Left lung (tissue), 14 donors: ENCODE measurements around the gene KITLG. TPM values are rescaled to one million over a fixed set of nuclear protein-coding genes. Genes with fewer than 3 reads are reported as not detected.
"Not testable (repeated sequence)": the region's sequence is repeated elsewhere in the genome, so short reads cannot be mapped to it uniquely, and the experiment has no call there.

Experiments
- ATAC-seq: fragments of 200-7000 bp; cut with Tn5 transposase; one replicate; pipeline ENCODE4 v1.9.1; 2020; ENCODE audit warnings: moderate library complexity
- DNase-seq, 4 donors: peaks; one replicate each; pipeline ENCODE4 v3.0.0-alpha.2; 2013 to 2020
- H3K27ac ChIP-seq, 2 donors: fragments of 200-600 bp; sonication (generic) in 1 of 2; one replicate each; pipeline versions ENCODE4 v1.5.0 to v1.8.0; 2020 to 2021
- H3K27me3 ChIP-seq, 2 donors: fragments of 200-600 bp; sonication (generic) in 1 of 2; one replicate each; pipeline versions ENCODE4 v1.5.0 to v1.8.0; 2020 to 2021
- H3K36me3 ChIP-seq, 2 donors: fragments of 200-600 bp; sonication (generic) in 1 of 2; one replicate each; pipeline versions ENCODE4 v1.5.0 to v1.8.0; 2020 to 2021
- H3K4me1 ChIP-seq, 2 donors: fragments of 200-600 bp; one replicate each; pipeline ENCODE4 v1.8.0; 2021
- H3K4me3 ChIP-seq, 2 donors: fragments of 200-600 bp; sonication (generic) in 1 of 2; one replicate each; pipeline versions ENCODE4 v1.5.0 to v1.8.0; 2020 to 2021; ENCODE audit warnings: mild to moderate bottlenecking in 1 of 2
- H3K9me3 ChIP-seq, 2 donors: fragments of 200-600 bp; sonication (generic) in 1 of 2; one replicate each; pipeline versions ENCODE4 v1.5.0 to v1.8.0; 2020 to 2021
- CTCF ChIP-seq, 2 donors: fragments of 200-600 bp; sonication (generic) in 1 of 2; IDR thresholded peaks; one replicate each; pipeline versions ENCODE4 v1.5.0 to v1.8.0; 2021; ENCODE audit warnings: antibody characterized with exemption in 2 of 2
- intact Hi-C, 2 donors: fragments of 100-400 bp; cut with DNase I; formaldehyde crosslinking; loops; one replicate each; pipeline versions ENCODE4 v1.11.2 to v1.14.2; 2022
- long read RNA-seq, 12 donors: library from polyadenylated mRNA in 2 of 12; unstranded in 2 of 12; transcript quantifications; one replicate each; pipeline ENCODE4 v2.0.0 and lab custom pipeline, GENCODE V29; 2019 to 2026
- polyA plus RNA-seq, 6 donors: library from polyadenylated mRNA; unstranded; fragments of 120-200 nt; gene quantifications; one replicate each; pipeline ENCODE4 v1.2.1, GENCODE V29; 2013; ENCODE audit not compliant: insufficient read length in 6 of 6
- total RNA-seq, 2 donors: library from RNA; stranded (reverse); fragmentation: NEBNext Ultra II Directional; extraction: Animal tissue kit (Norgen Biotek cat#: 25700); gene quantifications; one replicate each; pipeline ENCODE4 v1.2.1, GENCODE V29; 2021
- donor health status: DM: no; HTN: yes; CAD: no.
- donor health status: DM: no; HTN: no; CAD: no.

The KITLG gene
- total RNA-seq (10 to 100 TPM; 52.6 to 69.1 TPM), polyA plus RNA-seq (10 to 100 TPM; 35.6 to 44.4 (median 39.0) TPM)
- long read RNA-seq, donor 1, full-length matches to known transcripts = 15 of 15 reads
- long read RNA-seq, donor 1, partial matches to known transcripts = 0 of 15 reads
- long read RNA-seq, donor 1, other reads (novel, unspliced or antisense) = 0 of 15 reads
- long read RNA-seq, donor 2, full-length matches to known transcripts = 16 of 16 reads
- long read RNA-seq, donor 2, partial matches to known transcripts = 0 of 16 reads
- long read RNA-seq, donor 2, other reads (novel, unspliced or antisense) = 0 of 16 reads
- long read RNA-seq, donor 3, full-length matches to known transcripts = 7 of 7 reads
- long read RNA-seq, donor 3, partial matches to known transcripts = 0 of 7 reads
- long read RNA-seq, donor 3, other reads (novel, unspliced or antisense) = 0 of 7 reads
- long read RNA-seq, donor 4, full-length matches to known transcripts = 3 of 5 reads
- long read RNA-seq, donor 4, partial matches to known transcripts = 0 of 5 reads
- long read RNA-seq, donor 4, other reads (novel, unspliced or antisense) = 2 of 5 reads
- long read RNA-seq, donor 5, full-length matches to known transcripts = 15 of 15 reads
- long read RNA-seq, donor 5, partial matches to known transcripts = 0 of 15 reads
- long read RNA-seq, donor 5, other reads (novel, unspliced or antisense) = 0 of 15 reads
- long read RNA-seq, donor 6, full-length matches to known transcripts = 18 of 18 reads
- long read RNA-seq, donor 6, partial matches to known transcripts = 0 of 18 reads
- long read RNA-seq, donor 6, other reads (novel, unspliced or antisense) = 0 of 18 reads
- long read RNA-seq, donor 7, full-length matches to known transcripts = 4 of 4 reads
- long read RNA-seq, donor 7, partial matches to known transcripts = 0 of 4 reads
- long read RNA-seq, donor 7, other reads (novel, unspliced or antisense) = 0 of 4 reads
- long read RNA-seq, donor 8, full-length matches to known transcripts = 4 of 4 reads
- long read RNA-seq, donor 8, partial matches to known transcripts = 0 of 4 reads
- long read RNA-seq, donor 8, other reads (novel, unspliced or antisense) = 0 of 4 reads
- long read RNA-seq, donor 9 = 0 reads
- long read RNA-seq, donor 10, full-length matches to known transcripts = 1 of 1 reads
- long read RNA-seq, donor 10, partial matches to known transcripts = 0 of 1 reads
- long read RNA-seq, donor 10, other reads (novel, unspliced or antisense) = 0 of 1 reads
- long read RNA-seq, donor 11, full-length matches to known transcripts = 5 of 5 reads
- long read RNA-seq, donor 11, partial matches to known transcripts = 0 of 5 reads
- long read RNA-seq, donor 11, other reads (novel, unspliced or antisense) = 0 of 5 reads
- long read RNA-seq, donor 12, full-length matches to known transcripts = 15 of 15 reads
- long read RNA-seq, donor 12, partial matches to known transcripts = 0 of 15 reads
- long read RNA-seq, donor 12, other reads (novel, unspliced or antisense) = 0 of 15 reads

- Histone ChIP-seq H3K4me3 (peak within 1 kb of the TSS; percentile 54 to 68), H3K27ac (peak within 1 kb of the TSS; percentile 81 to 86), H3K4me1 (peaks cover 0 to 12% of the 10 kb centered on the region in 2 donors), H3K36me3 (no peaks in the 10 kb centered on the region), H3K27me3 (peaks cover 0 to 41% of the 10 kb centered on the region in 2 donors), H3K9me3 (no peaks in the 10 kb centered on the region)
- no peak for TF ChIP-seq CTCF (IDR thresholded peaks at IDR 0.05)
- intact Hi-C loops = no loop called here
- ATAC-seq = peak; percentile 94
- DNase-seq = peak; percentile 85 to 93 (median 91)
Observed at GRCh38 chr12:88580051-88580871, at the start of gene KITLG. TSS of gene KITLG (minus strand) at chr12:88580471. CDS start at chr12:88580278, 193 bp downstream.

- Histone ChIP-seq H3K4me3 (no peak overlapping the region), H3K9me3 (no peaks in the 10 kb centered on the region), H3K4me1 (no peaks in the 10 kb centered on the region), H3K27ac (no peak overlapping the region), H3K36me3 (no peaks in the 10 kb centered on the region), H3K27me3 (no peaks in the 10 kb centered on the region)
- TF ChIP-seq CTCF (IDR thresholded peaks at IDR 0.05) = no peak
- ATAC-seq (peak; percentile 29), DNase-seq (peak in 2 of 4 donors; percentile 28 to 62)
- intact Hi-C loops = no loop called here
Observed at GRCh38 chr12:88628856-88629509, 48.7 kb upstream of the KITLG start.

GRCh38 chr12:88628035-88628434, 47.8 kb upstream of the KITLG start:
- intact Hi-C loops, H3K4me3 ChIP-seq, H3K9me3 ChIP-seq, DNase-seq, H3K27me3 ChIP-seq, H3K27ac ChIP-seq, ATAC-seq, H3K36me3 ChIP-seq, H3K4me1 ChIP-seq: not testable (repeated sequence)

- no peak for TF ChIP-seq CTCF (IDR thresholded peaks at IDR 0.05)
- intact Hi-C loops = no loop called here
- no peaks in the 10 kb centered on the region for H3K36me3 ChIP-seq
- ATAC-seq = no peak
- H3K4me3 ChIP-seq = no peak overlapping the region
- H3K27me3 ChIP-seq = no peaks in the 10 kb centered on the region
- no peaks in the 10 kb centered on the region for H3K4me1 ChIP-seq
- H3K9me3 ChIP-seq = no peaks in the 10 kb centered on the region
- peak in 2 of 4 donors; percentile 27 to 55 for DNase-seq
- H3K27ac ChIP-seq = no peak overlapping the region
Observed at GRCh38 chr12:88627501-88627900, 47.2 kb upstream of the KITLG start.
